ENCODE results near the gene GRK3.
"Not testable (repeated sequence)": the region's sequence is repeated elsewhere in the genome, so short reads cannot be mapped to it uniquely, and the experiment has no call there.

The GRK3 gene

GRCh38 chr22:25548866-25549464, 15.5 kb upstream of the GRK3 start:
- DNase-seq (ENCODE audit: extremely low read depth in 1 of 2, low read depth in 1 of 2) = no peak

DNA sequence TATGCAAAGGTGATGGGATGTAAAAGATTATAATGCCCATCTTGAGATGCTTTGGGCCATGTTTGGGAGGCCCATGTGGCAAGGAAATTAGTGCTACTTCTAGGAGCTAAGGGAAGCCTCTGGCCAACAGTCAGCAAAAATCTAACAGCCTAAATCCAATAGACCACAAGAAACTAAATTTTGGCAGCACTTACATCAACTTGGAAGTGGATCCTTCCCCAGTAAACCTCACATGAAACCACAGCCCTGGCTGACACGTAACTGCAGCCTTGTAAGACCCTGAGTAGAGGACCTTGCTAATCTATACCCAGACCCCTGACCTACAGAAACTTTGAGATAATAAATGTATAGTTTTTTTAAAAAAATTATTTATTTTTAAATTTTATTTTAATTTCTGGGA, 13.1 kb upstream of the GRK3 start:
- no peak for DNase-seq (ENCODE audit: extremely low read depth in 1 of 2, low read depth in 1 of 2)

GRCh38 chr22:25552405-25552804, 12.1 kb upstream of the GRK3 start:
- not testable (repeated sequence) for DNase-seq (ENCODE audit: extremely low read depth in 1 of 2, low read depth in 1 of 2)

GRCh38 chr22:25553131-25553530, 11.3 kb upstream of the GRK3 start:
- DNase-seq (ENCODE audit: extremely low read depth in 1 of 2, low read depth in 1 of 2) = no peak

DNA sequence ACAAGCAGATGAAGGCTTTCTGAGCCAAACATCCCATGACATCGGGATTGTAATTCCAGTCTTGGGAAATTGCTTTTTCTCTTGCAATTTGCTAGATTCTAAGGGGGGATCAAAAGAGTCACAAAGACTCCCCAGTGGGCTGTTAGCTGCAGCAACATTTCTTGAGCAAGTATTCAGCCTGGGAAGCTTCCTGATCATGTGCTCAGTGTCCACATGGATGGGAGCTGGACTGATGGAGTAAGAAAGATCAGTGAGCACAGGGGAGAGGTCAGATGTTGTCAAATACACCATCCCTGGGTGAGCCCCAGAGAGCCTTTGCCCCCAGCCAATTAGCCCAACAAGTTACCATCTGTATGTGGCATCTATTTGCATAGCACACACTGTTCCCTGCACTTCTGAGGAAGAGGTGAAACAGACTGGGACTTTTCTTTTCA, 10.2 kb upstream of the GRK3 start:
- DNase-seq (ENCODE audit: extremely low read depth in 1 of 2, low read depth in 1 of 2) = no peak

- no peak for DNase-seq (ENCODE audit: extremely low read depth in 1 of 2, low read depth in 1 of 2)
Measured at GRCh38 chr22:25554689-25555088, 9.8 kb upstream of the GRK3 start.

- DNase-seq (ENCODE audit: extremely low read depth in 1 of 2, low read depth in 1 of 2) = no peak
Measured at GRCh38 chr22:25555586-25555985, 8.9 kb upstream of the GRK3 start.

GRCh38 chr22:25557218-25557617, 7.3 kb upstream of the GRK3 start:
- DNase-seq (ENCODE audit: extremely low read depth in 1 of 2, low read depth in 1 of 2) = no peak

DNA sequence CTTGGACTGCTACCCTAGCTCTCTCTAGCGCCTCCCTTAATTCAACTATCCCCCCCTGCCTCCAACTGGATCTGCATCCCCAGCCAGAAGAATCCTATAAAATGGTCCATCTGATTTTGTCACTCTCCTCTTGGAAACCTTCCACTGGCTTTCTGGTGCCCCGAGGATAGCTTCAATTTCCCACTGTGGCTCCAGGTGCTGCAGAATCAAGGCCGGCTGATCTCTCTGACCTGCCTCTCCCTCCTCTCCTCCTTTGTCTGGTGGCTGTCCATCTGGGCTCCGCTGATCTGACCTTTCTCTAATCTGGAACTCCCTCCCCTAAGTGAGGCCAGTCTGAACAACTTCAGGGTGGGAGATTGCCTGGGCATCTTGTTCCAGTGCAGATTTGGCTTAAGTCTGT, 6.1 kb upstream of the GRK3 start:
- no peak for DNase-seq (ENCODE audit: extremely low read depth in 1 of 2, low read depth in 1 of 2)

- not testable (repeated sequence) for DNase-seq (ENCODE audit: extremely low read depth in 1 of 2, low read depth in 1 of 2)
Measured at GRCh38 chr22:25559910-25560309, 4.6 kb upstream of the GRK3 start.

DNA sequence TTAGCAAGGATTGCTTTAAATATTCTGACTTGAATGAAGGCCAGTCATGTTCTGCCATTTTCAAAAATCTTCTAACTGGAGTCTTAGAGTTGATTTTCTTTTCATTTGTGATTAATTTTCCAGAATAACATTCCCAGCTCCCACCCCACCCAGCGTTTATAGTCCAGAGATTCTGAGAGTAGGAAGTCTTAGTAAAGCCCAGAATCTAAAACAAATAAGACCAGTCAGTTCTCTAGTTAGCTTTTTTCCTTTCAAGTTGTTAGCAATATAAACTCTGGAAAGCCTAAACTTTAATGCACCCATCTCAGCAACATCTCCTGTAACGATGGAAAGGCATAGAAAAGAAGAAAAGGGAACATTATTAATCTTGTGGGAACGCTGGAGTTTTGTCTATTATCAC, 3.3 kb upstream of the GRK3 start:
- DNase-seq (ENCODE audit: extremely low read depth in 1 of 2, low read depth in 1 of 2) = not testable (repeated sequence)

GRCh38 chr22:25561927-25562326, 2.5 kb upstream of the GRK3 start:
- DNase-seq (ENCODE audit: extremely low read depth in 1 of 2, low read depth in 1 of 2) = not testable (repeated sequence)

DNA sequence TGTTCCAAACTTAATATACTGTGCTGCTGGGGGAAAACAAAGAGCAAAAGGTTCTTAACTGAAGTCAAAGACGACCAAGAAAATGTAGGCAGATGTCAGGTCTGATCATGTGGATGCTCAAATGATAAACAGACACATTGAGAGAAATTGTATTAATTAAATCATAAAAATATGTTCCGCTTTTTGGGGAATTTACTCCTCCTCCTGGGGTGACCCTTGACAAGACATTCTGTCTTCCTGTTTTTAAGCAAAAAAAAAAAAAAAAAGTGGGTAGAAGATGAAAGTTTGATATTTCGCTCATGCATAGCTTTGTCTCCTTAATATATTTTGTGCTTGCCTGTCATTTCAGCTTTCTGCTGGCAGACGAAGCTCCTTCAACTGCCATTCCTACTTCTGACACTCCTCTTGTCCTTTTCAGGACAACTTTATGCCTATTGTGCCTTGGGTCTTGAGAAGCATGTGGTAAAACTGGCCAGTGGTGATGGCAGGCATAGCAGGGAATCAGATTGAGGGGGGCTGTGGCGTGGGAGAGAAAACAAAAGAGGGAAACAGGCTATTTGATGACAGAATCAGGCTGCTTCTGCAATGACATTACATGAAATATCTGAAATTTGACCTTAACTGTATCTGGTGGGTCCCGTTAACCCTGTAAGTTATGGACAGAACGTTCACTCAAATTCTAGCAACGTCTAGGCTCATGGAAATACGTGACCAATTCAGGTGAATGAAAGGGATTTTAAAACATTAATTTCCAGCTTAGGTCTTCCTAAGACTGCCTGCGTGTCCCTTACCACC, 1.3 kb upstream of the GRK3 start:
- DNase-seq (ENCODE audit: extremely low read depth in 1 of 2, low read depth in 1 of 2) = not testable (repeated sequence)

GRCh38 chr22:25563761-25564319, 635 bp upstream of the GRK3 start:
- DNase-seq (ENCODE audit: extremely low read depth in 1 of 2, low read depth in 1 of 2) = no peak

GRCh38 chr22:25564979-25565677, 653 bp downstream of the GRK3 start:
- no peak for DNase-seq (ENCODE audit: extremely low read depth in 1 of 2, low read depth in 1 of 2)

DNA sequence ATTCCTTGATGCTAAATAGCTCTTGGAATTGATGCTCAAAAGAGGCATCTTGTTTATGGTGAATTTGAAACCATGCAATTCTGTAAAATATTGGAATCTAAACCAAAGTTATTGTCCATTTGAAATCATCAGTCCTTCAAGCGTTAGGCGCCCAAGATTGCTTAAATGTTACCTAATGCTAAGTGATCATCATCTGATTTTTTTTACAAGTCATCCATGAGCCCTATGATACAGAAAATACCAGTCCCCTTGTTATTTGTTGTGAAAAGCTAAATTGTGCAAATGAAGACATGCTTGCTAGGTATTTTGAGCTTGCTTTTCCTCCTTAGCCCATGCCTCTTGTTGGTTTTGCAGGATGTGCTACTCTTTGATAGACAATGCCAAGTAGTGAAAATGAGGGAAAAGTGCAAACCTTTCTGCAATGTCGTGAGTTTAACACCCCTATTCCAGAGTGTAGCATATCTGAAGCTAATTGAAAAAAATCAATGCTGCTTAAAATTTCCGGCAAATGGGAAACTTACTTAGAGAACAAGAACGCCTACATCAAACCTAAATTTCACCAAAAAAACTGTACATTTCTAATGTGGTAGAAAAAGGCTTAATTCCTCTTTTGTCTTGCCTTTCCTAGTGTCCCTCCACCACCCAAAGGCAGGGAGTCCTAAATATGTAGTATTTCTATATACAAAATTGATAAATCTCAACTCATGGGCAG, 1.9 kb downstream of the GRK3 start:
- no peak for DNase-seq (ENCODE audit: extremely low read depth in 1 of 2, low read depth in 1 of 2)

DNA sequence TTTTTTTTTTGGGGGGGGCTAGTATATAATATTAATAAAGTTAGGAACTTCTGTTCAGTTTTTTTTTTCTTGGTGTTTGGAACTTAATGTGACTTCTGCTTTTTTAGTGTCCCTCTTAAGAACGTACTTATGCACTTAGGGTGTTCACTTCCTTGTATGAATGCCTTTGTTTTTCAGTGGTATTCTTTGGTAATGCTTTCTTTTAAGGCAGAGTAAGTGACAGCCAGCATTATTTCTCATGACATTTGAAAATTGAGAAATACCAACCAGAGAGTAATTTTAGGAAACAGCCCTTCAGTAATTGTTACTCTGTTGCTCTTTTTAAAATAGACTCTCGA, 2.4 kb downstream of the GRK3 start:
- DNase-seq (ENCODE audit: extremely low read depth in 1 of 2, low read depth in 1 of 2) = no peak

DNA sequence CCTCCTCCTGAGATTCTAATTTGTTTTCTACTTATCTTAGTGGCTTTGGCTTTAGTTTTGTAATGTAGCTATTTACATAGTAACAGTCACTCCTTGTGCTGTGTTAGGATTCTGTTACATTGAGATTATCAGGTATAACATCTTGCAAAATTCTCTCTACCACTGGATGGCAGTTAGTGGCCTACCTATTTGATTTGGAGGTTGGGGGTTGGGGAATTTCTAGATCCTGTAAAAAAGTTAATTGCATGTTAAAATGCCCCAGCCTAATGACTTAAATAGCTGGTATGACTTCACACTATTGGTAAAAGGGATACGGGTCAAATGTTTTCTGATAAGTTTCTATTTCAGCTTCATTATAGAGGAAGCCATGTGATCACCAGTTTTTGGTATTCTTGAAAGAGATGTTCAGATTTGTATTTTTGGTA, 2.8 kb downstream of the GRK3 start:
- DNase-seq (ENCODE audit: extremely low read depth in 1 of 2, low read depth in 1 of 2) = no peak

GRCh38 chr22:25568066-25568465, 3.6 kb downstream of the GRK3 start:
- DNase-seq (ENCODE audit: extremely low read depth in 1 of 2, low read depth in 1 of 2) = not testable (repeated sequence)

- DNase-seq (ENCODE audit: extremely low read depth in 1 of 2, low read depth in 1 of 2) = no peak
Measured at GRCh38 chr22:25569361-25569760, 4.9 kb downstream of the GRK3 start.

GRCh38 chr22:25569983-25570382, 5.5 kb downstream of the GRK3 start:
- DNase-seq (ENCODE audit: extremely low read depth in 1 of 2, low read depth in 1 of 2) = no peak
